Neural cell (in vitro differentiated cells): ENCODE data around the gene RUNX1. TPM values are rescaled to one million over a fixed set of nuclear protein-coding genes. Genes with fewer than 3 reads are reported as not detected.

Source experiments
- H2AFZ ChIP-seq: fragments of 200-600, 300-800 bp; sonication (generic), shearing (Covaris generic); 2 replicates; pipeline ENCODE4 v1.6.0; 2014; ENCODE audit warnings: low read depth, mild to moderate bottlenecking, antibody characterized with exemption, low read length, moderate library complexity
- H3F3A ChIP-seq: fragments of 200-600 bp; shearing (Covaris generic); 2 replicates; pipeline ENCODE4 v1.6.1; 2016; ENCODE audit warnings: mild to moderate bottlenecking, moderate library complexity, mixed read lengths, antibody characterized with exemption, low read length; ENCODE audit not compliant: insufficient read depth, poor library complexity, severe bottlenecking
- H3K27ac ChIP-seq: fragments of 200-600, 300-800 bp; sonication (generic), shearing (Covaris generic); 2 replicates; pipeline ENCODE4 v1.5.1; 2014; ENCODE audit warnings: mild to moderate bottlenecking, low read length, moderate library complexity
- H3K27me3 ChIP-seq: fragments of 300-800, 200-600 bp; sonication (generic), shearing (Covaris generic); 2 replicates; pipeline ENCODE4 v1.6.0; 2014; ENCODE audit warnings: mild to moderate bottlenecking, low read depth, low read length, moderate library complexity; ENCODE audit not compliant: insufficient read depth
- H3K36me3 ChIP-seq: fragments of 300-800, 200-600 bp; sonication (generic), shearing (Covaris generic); 2 replicates; pipeline ENCODE4 v1.5.1; 2014; ENCODE audit warnings: mild to moderate bottlenecking, antibody characterized with exemption, low read length, moderate library complexity; ENCODE audit not compliant: insufficient read depth
- H3K4me2 ChIP-seq: fragments of 300-800, 200-600 bp; sonication (generic), shearing (Covaris generic); 2 replicates; pipeline ENCODE4 v1.6.0; 2014; ENCODE audit warnings: mild to moderate bottlenecking, low read length
- H3K4me3 ChIP-seq: fragments of 300-800, 200-600 bp; sonication (generic), shearing (Covaris generic); 2 replicates; pipeline ENCODE4 v1.5.1; 2014; ENCODE audit warnings: mild to moderate bottlenecking, low read length, moderate library complexity
- H3K79me2 ChIP-seq: fragments of 200-600 bp; shearing (Covaris generic); replicated peaks from 2 replicates; pipeline ENCODE4 v1.6.0; 2014; ENCODE audit warnings: mild to moderate bottlenecking, low read length, moderate library complexity; ENCODE audit not compliant: insufficient read depth
- H3K9ac ChIP-seq: fragments of 300-800, 200-600 bp; sonication (generic), shearing (Covaris generic); 2 replicates; pipeline ENCODE4 v1.6.1; 2016; ENCODE audit warnings: mild to moderate bottlenecking, low read length, mixed read lengths
- H3K9me2 ChIP-seq: fragments of 200-600 bp; shearing (Covaris generic); 2 replicates; pipeline ENCODE4 v1.6.1; 2016; ENCODE audit warnings: mild to moderate bottlenecking, low read length, mixed read lengths; ENCODE audit not compliant: insufficient read depth
- H3K9me3 ChIP-seq: fragments of 200-600, 300-800 bp; sonication (generic), shearing (Covaris generic); 2 replicates; pipeline ENCODE4 v1.6.1; 2016; ENCODE audit warnings: mild to moderate bottlenecking, mixed run types, low read length, moderate library complexity, mixed read lengths
- H4K20me1 ChIP-seq: fragments of 200-600 bp; shearing (Covaris generic); 2 replicates; pipeline ENCODE4 v1.6.1; 2016; ENCODE audit warnings: mild to moderate bottlenecking, mixed run types; ENCODE audit not compliant: insufficient read depth
- CTCF ChIP-seq: fragments of 450-650 bp; IDR thresholded peaks from 2 replicates; pipeline ENCODE4 v1.5.1; 2014; ENCODE audit warnings: antibody characterized with exemption, mild to moderate bottlenecking, moderate library complexity; ENCODE audit not compliant: poor library complexity, severe bottlenecking
- EP300 ChIP-seq: fragments of 450-650 bp; conservative IDR thresholded peaks from 2 replicates; pipeline ENCODE4 v1.6.1; 2014; ENCODE audit warnings: antibody characterized with exemption, mild to moderate bottlenecking, moderate library complexity; ENCODE audit not compliant: poor library complexity, severe bottlenecking
- EZH2 ChIP-seq: fragments of 200-600, 300-800 bp; shearing (Covaris generic), sonication (generic); IDR thresholded peaks from 2 replicates; pipeline ENCODE4 v1.6.1; 2014; ENCODE audit warnings: antibody characterized with exemption, low read length, borderline replicate concordance, mild to moderate bottlenecking; ENCODE audit not compliant: insufficient read depth, poor library complexity, severe bottlenecking
- MXI1 ChIP-seq: fragments of 450-650 bp; conservative IDR thresholded peaks from 2 replicates; pipeline ENCODE4 v1.6.1; 2014; ENCODE audit warnings: antibody characterized with exemption, mild to moderate bottlenecking; ENCODE audit not compliant: poor library complexity, severe bottlenecking
- POLR2AphosphoS5 ChIP-seq: IDR thresholded peaks from 2 replicates; pipeline ENCODE4 v1.6.1; 2012
- RAD21 ChIP-seq: fragments of 450-650 bp; conservative IDR thresholded peaks from 2 replicates; pipeline ENCODE4 v1.6.1; 2014; ENCODE audit warnings: antibody characterized with exemption, mild to moderate bottlenecking, moderate library complexity
- REST ChIP-seq: IDR thresholded peaks from 2 replicates; pipeline ENCODE4 v1.6.1; 2012; ENCODE audit warnings: borderline replicate concordance
- SMC3 ChIP-seq: fragments of 450-650 bp; conservative IDR thresholded peaks from 2 replicates; pipeline ENCODE4 v1.6.1; 2014; ENCODE audit warnings: antibody characterized with exemption, mild to moderate bottlenecking, moderate library complexity; ENCODE audit not compliant: poor library complexity
- TAF1 ChIP-seq: IDR thresholded peaks from 2 replicates; pipeline ENCODE4 v1.6.1; 2012; ENCODE audit warnings: low read depth
- polyA plus RNA-seq: library from polyadenylated mRNA; depleted of rRNA; stranded (reverse); fragments of >200 nt; gene quantifications from 2 replicates; pipeline ENCODE4 v1.2.3, GENCODE V29; 2014

The RUNX1 gene
- polyA plus RNA-seq, 1 donor from 2014 or later: not detected

DNA sequence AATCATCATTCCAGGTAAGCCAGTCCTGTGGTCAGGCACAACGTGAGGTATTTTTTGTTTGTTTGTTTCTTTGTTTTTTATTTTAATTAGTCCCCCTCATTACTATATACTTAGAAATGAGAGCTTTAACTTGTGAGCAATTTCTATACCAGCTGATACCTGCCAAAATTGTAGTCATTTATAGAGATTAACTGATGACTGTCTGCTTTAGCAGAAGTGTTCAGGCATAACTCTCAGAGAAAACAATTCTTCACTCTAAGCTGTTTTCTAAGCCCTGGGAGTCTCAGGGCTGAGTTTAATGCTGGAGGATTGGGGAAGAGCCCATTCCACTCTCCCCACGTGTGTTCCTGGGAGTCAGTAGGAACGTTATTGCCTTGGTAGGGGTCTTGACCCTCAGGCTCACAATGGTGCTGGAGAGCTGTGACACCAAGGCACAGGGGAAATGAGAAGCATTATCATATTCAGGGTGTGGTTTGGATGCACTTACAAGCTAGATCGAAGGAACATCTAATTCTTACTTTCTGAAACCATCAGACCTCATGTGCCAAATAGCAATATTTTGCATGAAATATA is 212.1 kb downstream of the RUNX1 start:
- Histone ChIP-seq H3K27ac (no peak overlapping the region), H3F3A (no peaks in the 10 kb centered on the region), H3K9me2 (no peaks in the 10 kb centered on the region), H3K9me3 (no peaks in the 10 kb centered on the region), H2AFZ (no peak overlapping the region), H3K4me2 (no peak overlapping the region), H4K20me1 (no peaks in the 10 kb centered on the region), H3K27me3 (no peaks in the 10 kb centered on the region), H3K9ac (no peak overlapping the region), H3K79me2 (no peaks in the 10 kb centered on the region), H3K36me3 (no peaks in the 10 kb centered on the region), H3K4me3 (no peak overlapping the region)
- TF ChIP-seq EZH2 (no peak), CTCF (no peak), TAF1 (no peak), REST (no peak), SMC3 (no peak), MXI1 (no peak), RAD21 (no peak), POLR2AphosphoS5 (no peak), EP300 (no peak)

GRCh38 chr21:34836103-34836932 is 212.8 kb downstream of the RUNX1 start:
- H3K9me2 ChIP-seq: no peaks in the 10 kb centered on the region
- H3K27me3 ChIP-seq: no peaks in the 10 kb centered on the region
- no peak overlapping the region for H3K4me3 ChIP-seq
- H3K4me2 ChIP-seq: no peak overlapping the region
- H3K36me3 ChIP-seq: no peaks in the 10 kb centered on the region
- no peak overlapping the region for H2AFZ ChIP-seq
- H3K9me3 ChIP-seq: no peaks in the 10 kb centered on the region
- no peak overlapping the region for H3K9ac ChIP-seq
- no peaks in the 10 kb centered on the region for H3F3A ChIP-seq
- no peak overlapping the region for H3K27ac ChIP-seq
- H3K79me2 ChIP-seq: no peaks in the 10 kb centered on the region
- no peaks in the 10 kb centered on the region for H4K20me1 ChIP-seq
- TF ChIP-seq MXI1 (no peak), RAD21 (no peak), SMC3 (no peak), POLR2AphosphoS5 (no peak), EZH2 (no peak), TAF1 (no peak), REST (no peak), EP300 (no peak), CTCF (no peak)
